ENCODE results near the gene AP3B2. TPM values are rescaled to one million over a fixed set of nuclear protein-coding genes. Genes with fewer than 3 reads are reported as not detected.

AP3B2 gene
- total RNA-seq, result 1 to 10 TPM; 1.3 to 6.2 (median 2.4) TPM

- no peak for TF ChIP-seq POLR2A (IDR thresholded peaks at IDR 0.05)
- no peak for TF ChIP-seq CTCF (IDR thresholded peaks at IDR 0.05)
- WGBS, 2 donors, result 1% methylated on average over 37 to 55 of the region's 95 CpGs
- peak within 1 kb of the TSS; percentile 46 for H3K4me3 ChIP-seq (ENCODE audit: low read depth, poor library complexity, severe bottlenecking)
- peak; percentile 51 to 92 for DNase-seq (ENCODE audit: low spot score in 2 of 2)
- intact Hi-C loops (cut with DNase I; ENCODE audit: low total_unique reads), result no loop called here
These were observed at the start of gene AP3B2 for GRCh38 chr15:82709421-82710207. Gene AP3B2, minus strand, starts transcription at chr15:82709875. Its CDS starts 169 bp downstream, at chr15:82709706.

GRCh38 chr15:82751308-82751707 lies 41.6 kb upstream of the AP3B2 start:
- intact Hi-C loops (cut with DNase I; ENCODE audit: low total_unique reads), result no loop called here
- TF ChIP-seq POLR2A (IDR thresholded peaks at IDR 0.05), result no peak
- no peak for TF ChIP-seq CTCF (IDR thresholded peaks at IDR 0.05)
- WGBS, 2 donors, result 45 to 51% methylated on average over 4 of the region's 4 CpGs
- no peak for DNase-seq (ENCODE audit: low spot score in 2 of 2)
- H3K4me3 ChIP-seq (ENCODE audit: low read depth, poor library complexity, severe bottlenecking), result no peak overlapping the region

- DNase-seq (ENCODE audit: low spot score in 2 of 2), result no peak
- intact Hi-C loops (cut with DNase I; ENCODE audit: low total_unique reads), result no loop called here
- H3K4me3 ChIP-seq (ENCODE audit: low read depth, poor library complexity, severe bottlenecking), result peak overlapping the region; percentile 55
- WGBS, 2 donors, result 2 to 3% methylated on average over 8 of the region's 8 CpGs
- no peak for TF ChIP-seq POLR2A (IDR thresholded peaks at IDR 0.05)
- no peak for TF ChIP-seq CTCF (IDR thresholded peaks at IDR 0.05)
These were observed 41.1 kb upstream of the AP3B2 start for GRCh38 chr15:82750831-82751180.

DNA sequence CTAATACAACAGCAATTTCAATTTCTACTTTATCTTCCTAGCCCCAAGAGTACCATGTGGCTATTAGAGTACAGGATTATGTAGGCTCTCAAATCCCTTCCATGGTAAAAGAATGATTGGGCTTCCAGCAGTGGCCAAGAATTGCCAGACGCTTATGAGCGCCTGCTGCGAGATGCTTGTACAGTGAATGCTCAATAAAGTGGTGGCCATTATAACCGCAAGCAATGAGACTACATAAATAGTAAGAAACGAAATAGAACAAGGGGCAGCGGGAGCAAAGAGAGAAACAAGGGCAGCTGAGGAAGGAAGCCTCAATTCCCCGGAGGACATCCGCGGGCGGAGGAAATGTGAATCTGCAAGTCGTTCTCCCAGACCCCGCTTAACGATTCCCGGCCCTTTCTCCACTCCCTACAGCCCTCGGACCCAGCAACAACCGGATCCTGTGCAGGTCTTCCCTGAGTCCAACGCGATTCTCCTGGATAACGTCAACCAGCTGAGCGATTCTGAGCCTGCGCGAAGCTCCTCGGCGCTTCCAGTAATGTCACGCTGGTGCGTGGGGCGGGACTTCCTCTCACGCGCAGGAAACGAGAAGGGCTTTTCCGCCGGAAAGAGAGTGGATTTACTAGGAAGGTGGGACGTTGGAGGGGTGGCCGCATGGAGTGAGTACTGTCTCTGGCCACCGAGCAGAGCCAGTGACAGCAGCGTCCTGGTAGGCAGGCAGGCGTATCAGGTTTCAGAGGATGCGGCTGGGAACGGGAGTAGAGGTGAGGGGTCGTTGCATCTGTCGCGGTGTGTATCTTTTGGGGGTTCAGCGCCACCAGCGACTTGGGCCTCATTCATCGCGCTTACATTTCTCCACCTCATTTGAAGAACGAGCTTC lies 40.5 kb upstream of the AP3B2 start:
- 0 to 1% methylated on average over 47 of the region's 47 CpGs for WGBS, 2 donors
- intact Hi-C loops (cut with DNase I; ENCODE audit: low total_unique reads), result no loop called here
- TF ChIP-seq CTCF (IDR thresholded peaks at IDR 0.05) (no peak), POLR2A (IDR thresholded peaks at IDR 0.05) (no peak)
- DNase-seq (ENCODE audit: low spot score in 2 of 2), result peak; percentile 90 to 97
- peak overlapping the region; percentile 55 for H3K4me3 ChIP-seq (ENCODE audit: low read depth, poor library complexity, severe bottlenecking)

DNA sequence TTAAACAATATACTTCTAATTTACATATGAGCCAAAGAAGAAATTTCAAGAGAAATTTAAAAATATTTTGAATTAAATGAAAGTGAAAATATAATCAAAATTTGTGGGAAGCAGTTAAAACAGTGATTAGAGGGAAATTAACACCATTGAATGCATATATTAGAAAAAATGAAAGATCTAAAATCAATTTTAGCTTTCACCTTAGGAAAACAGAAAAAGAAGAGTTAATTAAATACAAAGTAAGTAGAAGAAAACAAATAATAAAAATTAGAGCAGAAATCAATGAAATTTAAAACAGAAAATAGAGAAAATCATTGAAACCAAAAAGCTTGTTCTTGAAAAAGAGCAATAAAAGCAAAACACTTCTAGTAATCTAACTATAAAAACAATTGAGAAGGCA lies 38.6 kb upstream of the AP3B2 start:
- no peak overlapping the region for H3K4me3 ChIP-seq (ENCODE audit: low read depth, poor library complexity, severe bottlenecking)
- intact Hi-C loops (cut with DNase I; ENCODE audit: low total_unique reads), result no loop called here
- TF ChIP-seq POLR2A (IDR thresholded peaks at IDR 0.05) (no peak), CTCF (IDR thresholded peaks at IDR 0.05) (no peak)

More for the DNA sequence above, 38.6 kb upstream of the AP3B2 start:
- no peak for DNase-seq (ENCODE audit: low spot score in 2 of 2)
